HepG2 (cell line): ENCODE measurements around the gene KIAA0930. TPM values are rescaled to one million over a fixed set of nuclear protein-coding genes. Genes with fewer than 3 reads are reported as not detected.
"Not testable (repeated sequence)": the region's sequence is repeated elsewhere in the genome, so short reads cannot be mapped to it uniquely, and the experiment has no call there.

Experiments used
- ATAC-seq: fragments of 200-7000 bp; cut with Tn5 transposase; 3 replicates; pipeline ENCODE4 v1.9.1; 2020; ENCODE audit warnings: mild to moderate bottlenecking, moderate library complexity
- BruUV-seq: library from RNA; stranded (reverse); fragments of 400-500 nt; replicated peaks from 2 replicates; lab custom pipeline; 2021; lab: Mats Ljungman, UMichigan
- CTCF ChIA-PET: fragments of 300-600 bp; formaldehyde crosslinking; extraction: SDS; loops from one replicate; lab custom pipeline; 2021; ENCODE audit warnings: low total read pairs, inconsistent platforms, low intra/inter-chr PET ratio; lab: Yijun Ruan, JAX
- POLR2A ChIA-PET: fragments of 350-600 bp; sonication (Branson Sonifier 250); formaldehyde crosslinking; loops from one replicate; lab custom pipeline; 2020; ENCODE audit warnings: antibody characterized with exemption, inconsistent platforms; lab: Yijun Ruan, JAX
- DNase-seq: peaks from one replicate; pipeline ENCODE4 v3.0.0-alpha.2; 2015; ENCODE audit warnings: low spot score
- FAIRE-seq: peaks from 3 replicates; lab custom pipeline; 2011; peaks lifted over from hg19 to GRCh38; lab: Jason Lieb, UNC
- H2AFZ ChIP-seq: one replicate; pipeline ENCODE4 v1.6.1; 2011; ENCODE audit warnings: low read length, inconsistent platforms
- H3K27ac ChIP-seq: fragments of 300-600 bp; 3 replicates; pipeline ENCODE4 v1.8.0; 2011; ENCODE audit warnings: mixed run types, mild to moderate bottlenecking, mixed read lengths, low read length, inconsistent platforms; ENCODE audit not compliant: insufficient read depth; ENCODE audit errors: extremely low read length
- H3K27me3 ChIP-seq, 2 experiments: fragments of 200-600 bp in 1 of 2; 2 replicates in 1 of 2; 3 replicates in 1 of 2; pipeline versions ENCODE4 v1.6.0 to v1.8.0; 2011; ENCODE audit warnings: low read length in 2 of 2, mild to moderate bottlenecking in 2 of 2, moderate library complexity in 2 of 2, inconsistent platforms in 1 of 2; ENCODE audit not compliant: insufficient read depth in 2 of 2, control insufficient read depth in 1 of 2
- H3K36me3 ChIP-seq, 2 experiments: fragments of 200-600 bp in 1 of 2; replicated peaks in 1 of 2; 2 replicates in 1 of 2; 3 replicates in 1 of 2; pipeline versions ENCODE4 v1.5.1 to v1.8.0; 2011; ENCODE audit warnings: low read length in 2 of 2, inconsistent platforms in 1 of 2; ENCODE audit not compliant: insufficient read depth in 2 of 2, control insufficient read depth in 1 of 2
- H3K4me1 ChIP-seq: 2 replicates; pipeline ENCODE4 v1.5.1; 2012; ENCODE audit warnings: low read length, inconsistent platforms; ENCODE audit not compliant: insufficient read depth
- H3K4me2 ChIP-seq: 2 replicates; pipeline ENCODE4 v1.6.0; 2011; ENCODE audit warnings: low read depth, low read length, inconsistent platforms
- H3K4me3 ChIP-seq, 3 experiments: fragments of 200-600 bp in 1 of 3; sonication (generic), shearing (Covaris generic) in 1 of 3; replicated peaks in 1 of 3; 2 replicates each; pipeline ENCODE4 v1.5.1; 2011 to 2016; ENCODE audit warnings: low read length in 3 of 3, inconsistent platforms in 2 of 3, low read depth in 2 of 3, mild to moderate bottlenecking in 2 of 3, control low read depth in 1 of 3, mixed read lengths in 1 of 3; ENCODE audit not compliant: insufficient read depth in 1 of 3
- H3K79me2 ChIP-seq: one replicate; pipeline ENCODE4 v1.6.1; 2011; ENCODE audit warnings: low read length, inconsistent platforms; ENCODE audit not compliant: insufficient read depth
- H3K9ac ChIP-seq: 2 replicates; pipeline ENCODE4 v1.6.0; 2011; ENCODE audit warnings: mild to moderate bottlenecking, low read depth, low read length, inconsistent platforms; ENCODE audit not compliant: insufficient read depth
- H3K9me3 ChIP-seq: 2 replicates; pipeline ENCODE4 v1.5.1; 2012; ENCODE audit warnings: mild to moderate bottlenecking, low read length
- H4K20me1 ChIP-seq: 2 replicates; pipeline ENCODE4 v1.6.0; 2011; ENCODE audit warnings: inconsistent platforms, mild to moderate bottlenecking, low read length, moderate library complexity; ENCODE audit not compliant: insufficient read depth
- MED1 ChIP-seq: sonication (generic); formaldehyde crosslinking; IDR thresholded peaks from 2 replicates; pipeline ENCODE4 v1.4.0; 2020; ENCODE audit warnings: missing genetic modification reagents
- ZMYM4 ChIP-seq: sonication (generic); formaldehyde crosslinking; IDR thresholded peaks from 2 replicates; pipeline ENCODE4 v1.8.1; 2023; ENCODE audit warnings: mild to moderate bottlenecking, missing genetic modification reagents
- ZNF468 ChIP-seq: sonication (generic); formaldehyde crosslinking; IDR thresholded peaks from 2 replicates; pipeline ENCODE4 v1.8.0; 2022; ENCODE audit warnings: mild to moderate bottlenecking, moderate library complexity, missing genetic modification reagents
- ZNF501 ChIP-seq: sonication (generic); formaldehyde crosslinking; IDR thresholded peaks from 2 replicates; pipeline ENCODE4 v1.5.1; 2020; ENCODE audit warnings: mild to moderate bottlenecking, moderate library complexity, missing genetic modification reagents
- ZNF580 ChIP-seq: IDR thresholded peaks from 2 replicates; pipeline ENCODE4 v1.6.1; 2016; ENCODE audit warnings: low read depth, borderline replicate concordance
- ZNF687 ChIP-seq: sonication (generic); formaldehyde crosslinking; IDR thresholded peaks from 2 replicates; pipeline ENCODE4 v1.5.1; 2020; ENCODE audit warnings: mild to moderate bottlenecking, missing genetic modification reagents, moderate library complexity
- ZSCAN21 ChIP-seq: sonication (generic); formaldehyde crosslinking; IDR thresholded peaks from 2 replicates; pipeline ENCODE4 v1.8.0; 2022; ENCODE audit warnings: mild to moderate bottlenecking, missing genetic modification reagents, moderate library complexity, borderline replicate concordance
- WGBS: methylation state at CpG from one replicate; pipeline ENCODE4 v1.1.6; 2017; ENCODE audit warnings: low lambda C conversion rate; 5-methylcytosine and 5-hydroxymethylcytosine counted together
- in situ Hi-C: cut with HindIII; loops from 2 replicates; pipeline ENCODE4 v1.10.0; 2017; ENCODE audit warnings: low pct_unique_long_range_greater_than_20kb; ENCODE audit not compliant: extremely low pct_ligation_motif_present
- intact Hi-C: fragments of 100-400 bp; cut with micrococcal nuclease; formaldehyde crosslinking; loops from one replicate; pipeline ENCODE4 v1.10.0; 2022; ENCODE audit not compliant: unreplicated experiment
- polyA plus RNA-seq, 8 experiments: library from polyadenylated mRNA; depleted of rRNA in 3 of 8; stranded (reverse) in 7 of 8; unstranded in 1 of 8; fragments of >200 nt; fragmentation: Illumina TruSeq in 4 of 8; extraction: Trizol in 4 of 8; gene quantifications; 2 replicates each; pipeline versions ENCODE4 v1.2.1 to v1.2.3, GENCODE V29; 2011 to 2016; ENCODE audit warnings: low read depth in 4 of 8, missing spikeins in 1 of 8, mixed read lengths in 1 of 8; ENCODE audit not compliant: insufficient read depth in 1 of 8
- total RNA-seq, 5 experiments: library from RNA; depleted of rRNA; stranded (reverse); fragments of >200 nt; fragmentation: Illumina TruSeq; extraction: Trizol; gene quantifications; 2 replicates each; pipeline ENCODE4 v1.2.3, GENCODE V29; 2016; ENCODE audit warnings: low read depth in 1 of 5
- TF ChIP-seq, protein P1 (sequence below): IDR thresholded peaks from 2 replicates; pipeline ENCODE4 v1.6.1; 2018; ENCODE audit warnings: missing genetic modification reagents, mild to moderate bottlenecking, missing compliant biosample characterization
- TF ChIP-seq, protein P2 (sequence below): sonication (generic); formaldehyde crosslinking; IDR thresholded peaks from 2 replicates; pipeline ENCODE4 v1.5.0; 2020; ENCODE audit warnings: missing genetic modification reagents

KIAA0930 gene
- total and polyA plus RNA-seq, 2 of the 13 experiments (the other 11 are each of a cell fraction or from before 2014, with no cell fraction given): 27.0 to 38.2 TPM

DNA sequence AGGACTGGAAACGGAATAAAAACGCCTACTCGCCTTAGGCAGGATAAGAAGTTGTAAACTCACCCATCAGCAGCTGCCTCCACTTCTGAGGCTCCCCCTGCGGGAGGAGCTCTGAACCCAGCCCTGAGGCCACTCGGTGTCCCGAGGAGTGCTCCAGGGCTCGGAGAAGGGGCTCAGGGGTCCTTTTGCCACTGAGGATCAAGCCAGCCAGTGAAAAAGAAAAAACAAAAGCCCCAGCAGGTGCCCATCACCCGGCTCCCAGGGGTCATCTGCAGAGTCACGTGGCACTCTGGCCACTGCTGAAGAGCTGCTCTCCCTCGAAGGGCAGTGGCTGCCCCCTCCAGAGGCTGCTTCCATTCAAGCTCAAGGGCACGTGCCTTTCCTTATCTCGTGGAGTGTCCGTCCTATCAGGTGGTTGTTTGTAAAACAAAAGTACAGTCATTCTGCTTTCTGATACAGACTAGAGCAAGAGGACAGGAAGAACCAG, 48.0 kb downstream of the KIAA0930 start (continued):
- TF ChIP-seq, protein P1, sequence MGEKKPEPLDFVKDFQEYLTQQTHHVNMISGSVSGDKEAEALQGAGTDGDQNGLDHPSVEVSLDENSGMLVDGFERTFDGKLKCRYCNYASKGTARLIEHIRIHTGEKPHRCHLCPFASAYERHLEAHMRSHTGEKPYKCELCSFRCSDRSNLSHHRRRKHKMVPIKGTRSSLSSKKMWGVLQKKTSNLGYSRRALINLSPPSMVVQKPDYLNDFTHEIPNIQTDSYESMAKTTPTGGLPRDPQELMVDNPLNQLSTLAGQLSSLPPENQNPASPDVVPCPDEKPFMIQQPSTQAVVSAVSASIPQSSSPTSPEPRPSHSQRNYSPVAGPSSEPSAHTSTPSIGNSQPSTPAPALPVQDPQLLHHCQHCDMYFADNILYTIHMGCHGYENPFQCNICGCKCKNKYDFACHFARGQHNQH (CRISPR knock-in tag): peak; percentile 51; the same call in 1 of the 2 replicates
- no peak for TF ChIP-seq MED1 (CRISPR knock-in tag)
- TF ChIP-seq ZNF501 (CRISPR knock-in tag): 0 out of 2 replicates have a peak, but pooled peaks have one; percentile 27
- 0 out of 2 replicates have a peak, but pooled peaks have one; percentile 28 for TF ChIP-seq ZNF580
- TF ChIP-seq ZNF687 (CRISPR knock-in tag): peak; percentile 79
- TF ChIP-seq, protein P2, sequence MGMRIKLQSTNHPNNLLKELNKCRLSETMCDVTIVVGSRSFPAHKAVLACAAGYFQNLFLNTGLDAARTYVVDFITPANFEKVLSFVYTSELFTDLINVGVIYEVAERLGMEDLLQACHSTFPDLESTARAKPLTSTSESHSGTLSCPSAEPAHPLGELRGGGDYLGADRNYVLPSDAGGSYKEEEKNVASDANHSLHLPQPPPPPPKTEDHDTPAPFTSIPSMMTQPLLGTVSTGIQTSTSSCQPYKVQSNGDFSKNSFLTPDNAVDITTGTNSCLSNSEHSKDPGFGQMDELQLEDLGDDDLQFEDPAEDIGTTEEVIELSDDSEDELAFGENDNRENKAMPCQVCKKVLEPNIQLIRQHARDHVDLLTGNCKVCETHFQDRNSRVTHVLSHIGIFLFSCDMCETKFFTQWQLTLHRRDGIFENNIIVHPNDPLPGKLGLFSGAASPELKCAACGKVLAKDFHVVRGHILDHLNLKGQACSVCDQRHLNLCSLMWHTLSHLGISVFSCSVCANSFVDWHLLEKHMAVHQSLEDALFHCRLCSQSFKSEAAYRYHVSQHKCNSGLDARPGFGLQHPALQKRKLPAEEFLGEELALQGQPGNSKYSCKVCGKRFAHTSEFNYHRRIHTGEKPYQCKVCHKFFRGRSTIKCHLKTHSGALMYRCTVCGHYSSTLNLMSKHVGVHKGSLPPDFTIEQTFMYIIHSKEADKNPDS (CRISPR knock-in tag): no peak
- no peak for TF ChIP-seq ZNF468
- 0 out of 2 replicates have a peak, but pooled peaks have one; percentile 26 for TF ChIP-seq ZSCAN21
- TF ChIP-seq ZMYM4 (CRISPR knock-in tag): peak; percentile 35; the same call in 1 of the 2 replicates

DNA sequence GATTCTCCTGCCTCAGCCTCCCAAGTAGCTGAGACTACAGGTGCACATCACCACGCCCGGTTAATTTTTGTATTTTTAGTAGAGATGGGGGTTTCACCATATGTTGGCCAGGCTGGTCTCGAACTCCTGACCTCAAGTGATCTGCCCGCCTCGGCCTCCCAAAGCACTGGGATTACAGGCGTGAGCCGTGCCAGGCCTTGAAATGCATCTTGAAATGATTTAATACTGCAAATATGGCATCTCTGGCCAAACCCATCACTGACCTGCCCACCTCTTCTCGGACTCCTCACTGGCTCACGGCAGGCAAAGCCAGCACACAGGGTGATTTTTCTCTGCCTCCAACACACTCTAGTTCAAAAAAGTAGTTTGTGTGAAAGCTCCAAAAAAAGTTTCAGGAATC, 48.9 kb downstream of the KIAA0930 start:
- ATAC-seq, DNase-seq, in situ Hi-C loops, H3K27me3 ChIP-seq, H3K79me2 ChIP-seq, CTCF ChIA-PET, FAIRE-seq, H3K9ac ChIP-seq, H3K4me2 ChIP-seq, H2AFZ ChIP-seq, H3K4me3 ChIP-seq, H3K9me3 ChIP-seq, H4K20me1 ChIP-seq, H3K27ac ChIP-seq, BruUV-seq: not testable (repeated sequence)
- intact Hi-C loops: loop anchor here (5.0 to 10.0 kb wide), 2 partner anchors 71 to 87 kb away; no protein-coding TSS in a partner anchor
- H3K36me3 ChIP-seq: peaks cover 0 to 12% of the 10 kb centered on the region in 2 experiments; a peak in 3 of 5 replicates
- POLR2A ChIA-PET: interaction anchor here (1.1 kb wide), 1 partner anchor 12 kb away, joined by 3 read pairs; no protein-coding TSS in a partner anchor
- H3K4me1 ChIP-seq: peaks cover 31% of the 10 kb centered on the region
- WGBS: 98% methylated on average over 9 of the region's 9 CpGs
